Astrocyte of the spinal cord (primary cell): ENCODE results near the gene MGLL.
A peak's percentile ranks its signal among the peaks of the same experiment; 100 is the strongest.

ENCODE experiments used
- DNase-seq: peaks from one replicate; pipeline ENCODE4 v3.0.0; 2011; ENCODE audit warnings: low read depth, low spot score
- H3K4me3 ChIP-seq: 2 replicates; pipeline ENCODE4 v1.5.1; 2011; ENCODE audit warnings: low read depth, mild to moderate bottlenecking, low read length, moderate library complexity
- CTCF ChIP-seq: IDR thresholded peaks from 2 replicates; pipeline ENCODE4 v1.5.1; 2012; ENCODE audit warnings: low read depth, mild to moderate bottlenecking, low read length, inconsistent platforms
- in situ Hi-C: cut with HindIII; loops from 2 replicates; pipeline ENCODE4 v1.10.0; 2017; ENCODE audit warnings: low sequenced_read_pairs

Gene MGLL

GRCh38 chr3:127688416-127689265, 133.7 kb downstream of the MGLL start:
- peak; percentile 46 for DNase-seq
- no peak for TF ChIP-seq CTCF
- H3K4me3 ChIP-seq = no peak overlapping the region
- in situ Hi-C loops = no loop called here

- TF ChIP-seq CTCF = no peak
- no peak for DNase-seq
- no peak overlapping the region for H3K4me3 ChIP-seq
- in situ Hi-C loops = no loop called here
Observed at GRCh38 chr3:127688022-127688415, 134.3 kb downstream of the MGLL start.

GRCh38 chr3:127687228-127687737, 135.0 kb downstream of the MGLL start:
- DNase-seq = no peak
- no peak for TF ChIP-seq CTCF
- H3K4me3 ChIP-seq = no peak overlapping the region
- in situ Hi-C loops = no loop called here

GRCh38 chr3:127686512-127686894, 135.8 kb downstream of the MGLL start:
- in situ Hi-C loops = no loop called here
- no peak for TF ChIP-seq CTCF
- H3K4me3 ChIP-seq = no peak overlapping the region
- no peak for DNase-seq

GRCh38 chr3:127685708-127686511, 136.4 kb downstream of the MGLL start:
- no peak for DNase-seq
- no peak for TF ChIP-seq CTCF
- in situ Hi-C loops = no loop called here
- H3K4me3 ChIP-seq = no peak overlapping the region

- in situ Hi-C loops = no loop called here
- no peak for DNase-seq
- no peak for TF ChIP-seq CTCF
- H3K4me3 ChIP-seq = no peak overlapping the region
Observed at GRCh38 chr3:127684871-127685707, 137.2 kb downstream of the MGLL start.
